Hypothalamus (tissue), 51 donors: Measurements from ENCODE around the gene BFSP2.

ENCODE experiments used
- DNase-seq, 51 donors: peaks; one replicate each; lab custom pipeline; 2025; lab: John Stamatoyannopoulos, UW

BFSP2 gene

DNA sequence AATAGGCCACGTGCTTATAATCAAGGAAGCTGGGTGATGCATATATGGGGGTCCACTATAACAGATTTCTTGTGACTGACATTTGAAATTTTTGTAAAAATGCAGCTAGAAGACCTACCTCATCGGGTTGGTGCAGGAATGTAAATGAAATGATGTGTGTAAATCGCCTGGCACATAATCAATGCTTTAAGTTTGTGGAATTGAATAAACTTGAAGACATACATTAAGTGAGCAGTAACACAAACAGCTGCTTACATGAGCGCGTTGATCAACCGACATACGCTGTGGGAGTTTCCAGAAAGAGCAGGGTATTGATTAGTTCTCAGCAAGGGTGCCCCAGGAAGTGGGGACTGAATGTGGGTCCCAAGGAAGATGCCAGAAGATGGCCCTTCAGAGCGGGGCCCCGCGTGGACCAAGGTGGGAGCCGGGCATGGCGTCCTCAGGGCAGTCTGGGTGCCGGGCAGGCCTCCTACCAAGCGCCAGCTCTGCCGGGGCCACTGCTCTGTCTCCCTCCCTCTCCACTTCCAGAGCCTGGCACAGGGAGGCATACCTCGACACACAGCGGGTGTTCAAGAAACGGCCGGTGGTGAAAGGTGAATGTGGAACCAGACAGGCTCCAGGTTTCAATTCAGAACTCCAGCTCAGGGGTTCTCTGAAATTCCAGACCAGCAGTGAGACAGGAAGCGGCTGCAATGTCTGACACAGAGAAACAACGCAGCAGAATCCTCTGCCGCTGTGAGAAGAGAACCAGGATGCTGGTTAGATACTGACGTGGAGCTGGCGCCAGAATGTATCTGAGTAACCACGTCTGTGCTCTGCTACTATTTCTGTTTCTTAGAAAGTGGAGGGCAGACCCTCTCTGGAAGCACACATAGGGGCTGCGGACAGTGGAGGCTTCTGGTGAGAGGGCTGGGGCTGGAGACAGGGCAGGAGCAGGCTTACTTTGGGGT is 12.6 kb downstream of the BFSP2 start:
- DNase-seq: peak in 1 of 51 donors; percentile 36

DNA sequence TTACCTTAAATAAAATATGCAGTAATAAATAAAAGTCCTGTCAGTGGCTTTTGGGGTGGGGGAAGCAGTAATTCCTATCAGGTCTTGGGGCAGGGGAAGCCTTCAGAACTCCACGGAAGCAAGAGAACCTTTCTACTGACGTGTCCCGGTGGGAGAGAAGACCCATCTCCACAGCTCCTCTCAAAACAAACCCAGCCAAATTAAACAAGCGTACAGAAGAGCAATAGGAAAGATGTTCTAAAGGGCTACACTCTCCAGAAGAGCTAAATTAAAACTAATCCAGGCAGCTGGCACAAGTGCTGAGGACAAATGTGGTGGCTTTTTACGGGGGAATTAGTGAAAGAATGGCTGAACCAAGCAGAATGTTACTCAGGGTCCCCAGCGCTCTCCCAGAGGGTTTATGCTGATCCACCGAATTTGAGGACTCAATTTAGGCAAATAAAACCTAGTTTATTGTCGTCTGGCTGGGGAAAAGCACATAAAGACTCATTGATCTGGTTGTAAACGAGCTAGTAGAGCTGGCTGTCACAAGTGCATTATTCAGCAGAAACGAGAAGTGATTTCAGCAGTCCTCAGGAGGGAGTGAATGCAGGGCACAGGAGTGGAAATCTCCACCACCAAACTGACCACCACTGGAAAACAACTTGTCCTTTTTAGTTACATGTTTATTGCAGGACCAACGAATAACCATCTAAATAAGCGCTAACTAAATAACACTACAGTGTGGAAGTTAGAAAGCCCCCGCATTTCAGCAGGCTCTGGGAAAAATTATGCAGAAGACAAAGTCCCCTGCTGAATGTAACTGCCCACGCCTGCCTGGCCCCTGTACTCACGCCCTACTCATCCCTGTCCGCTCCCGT is 13.5 kb downstream of the BFSP2 start:
- peak in 14 of 51 donors; percentile 11 to 59 (median 22) for DNase-seq

DNA sequence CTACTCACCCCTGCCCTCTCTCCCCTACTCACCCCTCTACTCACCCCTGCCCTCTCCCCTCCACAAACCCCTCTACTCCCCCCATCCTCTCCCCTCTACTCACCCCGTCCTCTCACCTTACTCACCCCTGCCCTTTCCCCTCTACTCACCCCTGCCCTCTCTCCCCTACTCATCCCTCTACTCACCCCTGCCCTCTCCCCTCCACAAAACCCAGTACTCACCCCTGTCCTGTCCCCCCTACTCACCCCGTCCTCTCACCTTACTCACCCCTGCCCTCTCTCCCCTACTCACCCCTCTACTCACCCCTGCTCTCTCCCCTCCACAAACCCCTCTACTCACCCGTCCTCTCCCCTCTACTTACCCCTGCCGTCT is 14.2 kb downstream of the BFSP2 start:
- DNase-seq: no peak

DNA sequence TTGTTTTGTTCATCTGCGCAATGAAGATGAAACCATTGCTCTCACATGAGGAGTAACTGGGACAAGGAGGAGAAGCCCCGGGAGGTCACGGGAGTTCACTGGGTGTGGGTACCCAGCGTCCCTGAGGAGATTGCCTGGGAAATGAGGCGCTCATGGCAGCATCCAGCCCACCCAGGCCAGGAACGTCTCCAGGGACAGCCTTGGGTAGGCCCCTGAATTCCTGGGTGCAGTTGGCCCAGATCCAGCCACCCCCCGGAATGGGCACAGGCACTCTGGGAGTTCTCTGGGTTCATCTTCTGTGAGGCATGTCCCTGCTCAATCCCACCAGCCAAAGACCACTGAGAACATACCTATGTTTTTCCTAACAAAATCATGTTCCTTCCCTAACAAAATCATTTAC is 18.5 kb downstream of the BFSP2 start:
- DNase-seq: no peak

DNA sequence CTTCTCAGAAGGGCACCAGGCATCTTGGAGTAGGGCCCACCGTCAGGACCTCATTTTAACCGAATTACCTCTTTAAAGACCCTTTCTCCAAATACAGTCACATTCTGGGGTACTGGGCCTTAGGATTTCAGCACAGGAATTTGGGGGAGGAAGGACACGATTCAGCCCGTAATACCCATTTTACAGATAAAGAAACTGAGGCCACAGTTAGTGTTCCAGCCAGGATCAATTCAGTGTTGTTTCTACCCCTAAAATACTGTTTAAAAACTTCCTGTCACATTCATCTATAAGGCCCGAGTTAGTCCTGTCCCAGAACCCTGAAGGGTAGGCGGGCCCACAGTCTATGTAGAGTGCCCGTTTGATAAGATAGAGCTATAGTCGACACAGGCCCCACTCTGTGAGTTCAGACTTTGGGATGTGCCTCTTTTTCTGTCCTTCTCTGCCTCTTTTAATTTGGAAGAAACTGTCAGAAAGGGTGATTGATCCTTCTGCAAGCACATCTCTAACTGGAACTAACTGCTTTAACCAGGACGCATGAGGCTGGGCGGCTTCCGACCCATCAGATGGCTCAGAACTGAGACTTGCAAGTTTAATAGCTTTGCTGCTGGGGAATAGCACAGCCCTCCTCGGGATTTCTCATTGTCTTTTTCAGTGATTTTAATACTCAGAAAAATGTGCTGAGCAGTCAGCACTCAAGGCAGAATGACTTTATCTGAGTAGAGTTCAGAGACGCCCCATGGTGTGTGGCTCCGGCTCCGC is 19.5 kb downstream of the BFSP2 start:
- no peak for DNase-seq

DNA sequence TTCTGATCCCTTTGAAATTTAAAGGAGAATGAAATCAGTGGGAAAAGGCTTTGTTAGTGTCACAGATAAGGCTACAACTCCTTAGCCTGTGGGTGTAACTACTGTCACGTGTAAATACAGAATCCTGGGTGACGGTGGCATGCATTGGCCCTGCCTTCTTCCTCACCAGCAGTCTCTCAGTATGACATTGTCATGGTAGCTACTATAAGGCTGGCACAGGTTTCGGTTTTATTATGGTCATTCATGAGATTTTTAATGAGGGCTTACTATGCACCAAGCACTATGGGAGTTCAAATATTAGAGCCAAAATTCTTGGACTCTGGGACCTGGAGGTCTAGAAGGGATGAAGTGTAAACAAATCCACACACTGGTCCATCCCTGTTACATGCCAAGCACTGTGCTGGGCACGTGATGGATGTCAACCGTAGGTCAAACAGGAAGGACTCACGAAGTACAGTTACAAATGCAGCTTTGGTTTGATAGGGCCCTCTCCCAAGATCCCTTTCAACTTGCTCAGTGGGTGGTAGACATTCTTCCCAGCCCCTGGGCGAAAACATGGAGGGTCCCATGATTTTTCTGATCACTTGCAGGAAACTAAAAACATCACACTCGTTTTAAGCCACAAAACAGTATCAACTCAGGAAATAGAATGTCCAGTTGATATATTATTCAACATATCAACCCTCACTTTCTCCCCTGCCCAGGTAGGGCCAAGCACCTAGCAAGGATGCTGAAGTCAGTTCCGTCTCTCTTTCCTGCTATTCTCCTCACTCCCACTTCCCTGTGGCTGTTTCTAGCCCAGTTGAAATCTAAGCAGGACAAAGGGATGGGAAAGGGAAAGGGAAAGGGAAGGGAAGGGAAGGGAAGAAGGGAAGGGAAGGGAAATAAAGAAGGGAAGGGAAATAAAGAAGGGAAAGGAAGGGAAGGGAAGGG is 25.3 kb downstream of the BFSP2 start:
- DNase-seq: no peak

DNA sequence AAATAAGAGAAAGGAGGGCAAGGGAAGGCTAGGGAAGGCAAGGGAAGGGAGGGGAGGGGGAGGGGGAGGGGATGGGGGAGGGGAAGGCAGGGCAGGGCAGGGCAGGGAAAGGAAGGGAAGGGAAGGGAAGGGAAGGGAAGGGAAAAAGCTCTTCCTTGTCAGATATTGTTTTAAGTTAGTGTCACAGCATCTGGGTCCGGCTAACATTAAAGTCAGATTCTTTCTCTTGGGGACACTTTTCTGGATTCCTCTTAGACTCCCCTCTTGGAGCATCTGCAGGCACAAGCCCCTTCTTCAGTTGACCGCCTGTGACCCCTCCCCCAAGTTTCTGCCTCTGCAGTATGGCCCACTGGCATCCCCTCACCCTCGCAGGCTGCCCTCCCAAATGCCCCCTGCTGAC is 26.0 kb downstream of the BFSP2 start:
- no peak for DNase-seq

DNA sequence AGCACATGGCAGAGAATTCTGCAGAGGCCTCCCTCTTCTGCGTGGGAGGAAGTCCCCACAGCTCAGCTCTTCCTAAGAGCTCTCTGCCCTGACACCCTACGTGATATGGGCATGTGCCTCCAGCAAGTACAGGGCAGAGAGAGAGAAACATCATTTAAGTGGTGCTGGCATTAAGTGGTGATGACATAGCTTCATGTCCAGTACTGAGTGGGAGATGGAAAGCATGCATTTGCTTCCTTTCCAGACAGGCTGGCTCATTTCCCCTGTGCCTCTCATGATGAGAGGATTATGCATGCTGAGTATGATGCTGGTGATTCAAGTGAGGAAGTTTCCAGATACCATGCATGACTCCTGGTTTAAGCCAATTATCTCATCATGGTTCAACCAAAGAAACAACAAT is 26.9 kb downstream of the BFSP2 start:
- DNase-seq: no peak

DNA sequence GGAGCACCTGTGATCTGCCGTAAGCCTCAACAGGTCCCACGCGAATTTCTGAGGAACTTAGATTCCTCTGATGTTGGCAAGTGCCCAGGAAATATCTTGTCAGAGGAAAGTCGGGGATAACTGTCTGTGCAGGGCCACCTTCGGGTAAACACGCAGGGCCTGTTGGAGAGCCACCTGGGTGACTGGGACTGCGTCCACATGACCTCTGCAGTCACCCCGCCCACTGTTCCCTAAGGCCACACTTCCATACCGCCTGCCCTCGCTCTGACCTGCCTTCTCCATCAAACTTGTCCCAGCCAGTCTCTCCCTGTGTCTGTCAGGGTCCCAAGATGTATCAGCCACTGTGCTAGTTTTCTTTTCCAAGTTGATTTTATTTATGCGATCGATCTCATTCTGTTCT is 28.7 kb downstream of the BFSP2 start:
- DNase-seq: no peak

DNA sequence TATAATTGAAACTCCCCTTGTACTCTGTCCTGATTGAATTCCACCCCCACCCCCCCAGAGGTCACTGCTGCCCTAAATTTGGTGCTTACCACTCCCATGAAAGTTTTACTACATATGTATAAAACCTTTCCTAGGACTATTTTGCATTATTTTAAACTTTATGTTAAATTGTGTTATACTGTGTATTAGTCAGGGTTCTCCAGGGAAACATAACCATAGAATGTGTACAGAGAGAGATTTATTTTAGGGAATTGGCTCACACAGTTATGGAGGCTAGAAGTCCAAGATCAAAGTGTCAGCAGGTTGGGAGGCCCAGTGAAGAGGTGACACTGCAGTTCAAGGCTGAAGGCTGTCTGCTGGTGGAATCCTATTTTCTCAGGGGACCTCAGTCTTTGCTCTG is 29.2 kb downstream of the BFSP2 start:
- no peak for DNase-seq

DNA sequence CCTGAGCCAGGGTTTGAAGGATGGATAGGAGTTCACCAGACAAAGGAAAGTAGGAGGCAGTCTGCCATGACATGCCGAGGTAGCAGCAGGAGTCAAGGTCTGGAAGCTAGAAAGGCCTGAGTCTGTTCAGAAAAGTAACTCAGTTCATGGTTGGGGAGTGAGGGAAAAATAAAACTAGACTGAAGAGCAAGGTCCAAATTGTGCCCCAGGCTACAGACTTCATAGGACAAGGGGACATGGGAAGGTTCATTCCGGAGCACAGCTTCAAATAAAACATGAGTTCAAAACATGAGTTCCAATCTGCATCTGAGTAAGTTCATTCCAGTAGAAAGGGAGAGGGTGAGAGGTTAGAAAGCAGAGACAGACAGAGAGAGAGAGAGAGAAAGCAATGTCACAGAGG is 39.7 kb downstream of the BFSP2 start:
- DNase-seq: no peak

DNA sequence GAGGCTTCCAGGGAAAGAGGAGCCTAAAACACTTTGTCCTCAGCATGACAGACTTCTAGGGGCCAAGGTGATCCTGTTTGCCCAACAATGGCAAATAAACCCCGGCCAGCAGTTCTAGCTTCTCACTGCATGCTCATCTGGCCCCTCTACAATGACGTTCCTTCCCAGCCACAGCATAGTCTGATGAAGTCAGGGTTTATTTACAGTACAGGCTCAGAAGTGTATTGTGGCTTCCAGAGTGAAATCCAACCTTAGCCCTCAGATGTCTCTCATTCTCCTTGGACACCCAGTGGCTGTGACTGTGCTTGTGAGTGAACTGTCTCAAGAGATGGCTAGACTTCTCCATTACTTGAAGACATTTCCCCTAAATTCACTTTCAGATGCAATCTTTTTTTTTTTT is 40.8 kb downstream of the BFSP2 start:
- DNase-seq: no peak

DNA sequence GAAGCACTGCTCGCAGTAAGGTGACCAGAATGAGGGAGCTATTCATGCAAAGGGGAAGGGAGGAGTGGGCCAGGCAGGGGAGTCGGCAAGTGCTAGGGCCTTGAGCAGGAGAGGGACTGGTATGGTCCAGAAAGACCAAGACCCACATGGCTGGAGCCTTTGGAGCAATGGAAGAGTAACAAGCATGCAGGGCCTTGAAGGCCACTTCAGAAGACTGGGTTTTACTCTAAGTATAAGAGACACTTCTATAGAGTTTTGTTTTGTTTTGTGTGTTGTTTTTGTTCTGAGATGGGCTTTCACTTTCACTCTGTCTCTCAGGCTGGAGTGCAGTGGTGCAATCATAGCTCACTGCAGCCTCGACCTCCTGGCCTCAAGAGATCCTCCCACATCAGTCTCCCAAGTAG is 42.0 kb downstream of the BFSP2 start:
- DNase-seq: no peak

DNA sequence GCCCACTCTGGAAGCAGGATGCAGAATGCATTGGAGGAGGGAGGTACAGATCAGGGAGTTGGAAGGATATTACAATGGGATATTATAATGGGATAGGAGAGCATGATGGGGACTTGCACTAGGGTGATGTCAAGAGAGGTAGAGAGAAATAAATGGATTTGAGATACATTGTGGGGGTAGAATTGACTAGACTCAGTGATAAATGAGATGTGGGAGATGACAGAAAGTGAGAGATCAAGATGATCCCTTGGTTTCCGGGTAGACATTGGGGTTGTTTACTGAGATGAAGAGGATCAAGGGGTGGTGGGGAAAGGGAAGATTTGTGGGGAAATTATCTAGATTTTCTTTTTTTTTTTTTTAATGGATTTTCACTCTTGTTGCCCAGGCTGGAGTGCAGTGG is 42.7 kb downstream of the BFSP2 start:
- no peak for DNase-seq

DNA sequence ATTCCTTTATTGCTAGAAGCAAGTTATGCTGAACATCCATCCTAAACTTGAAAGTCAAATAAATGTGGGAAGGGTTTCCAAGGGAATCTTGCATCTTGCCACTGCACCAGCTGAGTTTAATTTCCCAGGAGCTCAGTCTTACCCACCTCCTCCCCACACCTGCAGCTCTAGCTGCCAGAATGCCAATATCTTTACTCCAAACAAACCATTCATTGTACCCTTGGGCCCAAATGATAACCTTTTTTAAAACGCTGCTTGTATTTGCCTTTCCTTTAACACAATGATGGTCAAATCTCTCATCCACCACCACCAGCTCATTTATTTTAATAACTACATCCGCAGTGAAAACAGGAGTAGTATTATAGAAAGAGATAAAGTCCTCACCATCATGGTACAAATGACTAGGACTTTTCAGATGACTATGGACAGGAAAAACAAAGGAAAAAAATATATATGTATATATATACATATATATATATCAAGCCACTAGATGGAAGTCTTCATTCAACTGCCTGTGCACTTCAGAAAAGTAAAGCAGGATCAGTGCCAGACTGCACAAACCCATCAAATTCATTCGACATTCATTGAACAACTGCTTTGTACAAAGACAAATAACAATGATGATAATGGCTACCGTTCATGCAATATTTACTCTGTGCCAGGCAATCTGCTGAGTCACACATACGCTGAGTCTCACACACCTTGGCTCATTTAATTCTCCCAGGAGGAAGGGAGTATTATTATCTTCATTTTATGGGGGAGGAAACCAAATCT is 44.0 kb downstream of the BFSP2 start:
- DNase-seq: peak in 2 of 51 donors; percentile 3 to 6

DNA sequence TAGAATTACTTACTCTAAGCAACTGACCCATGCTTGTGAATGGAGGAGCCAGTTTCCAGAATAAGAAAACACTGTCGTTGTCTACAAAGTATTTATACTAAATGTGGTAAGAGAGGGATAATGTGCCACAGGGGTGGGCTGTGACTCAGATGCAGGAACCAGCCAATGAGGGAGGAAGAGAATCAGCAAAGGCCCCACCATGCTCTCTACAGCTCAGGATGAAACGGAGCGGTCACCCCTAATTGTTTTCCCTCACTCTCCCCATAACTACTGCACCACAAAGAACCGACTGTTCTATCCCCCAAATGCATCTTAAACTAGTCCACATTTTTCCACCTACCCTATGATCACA is 44.5 kb downstream of the BFSP2 start:
- no peak for DNase-seq

DNA sequence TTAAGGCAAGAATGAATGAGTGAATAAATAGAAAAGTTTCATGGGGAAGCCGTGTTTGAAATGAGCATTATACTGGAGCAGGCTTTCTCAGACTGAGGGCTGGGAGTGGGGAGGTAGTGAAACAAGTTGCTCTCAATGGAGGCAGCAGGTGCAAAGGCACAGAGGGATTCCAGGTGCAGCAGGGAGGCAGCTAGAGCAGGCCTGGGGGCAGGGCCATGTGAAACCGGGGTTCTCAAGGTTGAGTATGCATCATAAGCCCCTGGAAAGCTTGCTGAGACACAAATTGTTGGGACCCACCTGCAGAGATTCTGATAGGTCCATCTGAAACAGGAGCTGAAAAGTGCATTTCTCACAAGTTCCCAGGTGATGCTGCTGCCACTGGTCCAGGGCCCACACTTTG is 45.3 kb downstream of the BFSP2 start:
- DNase-seq: no peak

DNA sequence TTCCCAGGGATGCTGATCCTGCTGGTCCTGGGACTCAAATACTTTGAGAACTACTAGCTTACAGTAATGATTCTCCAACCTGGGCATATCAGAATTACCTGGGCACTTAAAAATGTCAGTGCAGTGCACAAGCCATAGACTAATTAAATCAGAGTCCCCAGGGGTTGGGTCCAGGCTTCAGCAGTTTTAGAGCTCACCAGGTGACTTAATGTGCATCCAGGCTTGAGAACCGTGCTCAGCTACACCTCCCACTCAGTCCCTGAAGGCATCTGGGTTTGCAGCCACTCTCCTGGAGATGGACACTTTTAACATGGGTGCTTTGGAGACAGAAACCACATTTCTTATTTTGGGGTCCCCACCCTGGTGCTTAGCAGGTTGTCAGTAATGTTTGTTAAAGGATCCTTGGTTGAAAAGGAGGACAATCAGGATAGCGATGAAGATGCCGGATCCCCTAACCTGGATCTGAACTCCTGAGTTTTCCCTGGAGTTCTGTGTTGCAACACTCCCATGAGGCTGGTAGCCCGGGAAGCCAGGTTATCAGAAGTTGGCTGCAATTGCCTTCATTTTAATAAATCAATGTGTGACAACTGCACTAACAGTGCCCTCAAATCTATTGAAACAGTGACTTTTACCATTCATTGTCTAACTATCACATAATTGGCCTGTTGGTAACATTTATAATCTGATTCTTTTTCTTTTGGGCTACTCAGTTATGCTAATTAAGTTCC is 48.1 kb downstream of the BFSP2 start:
- DNase-seq: no peak
